LNCaP clone FGC (cell line): Measurements from ENCODE around the gene RAG2.

Experiments
- DNase-seq: peaks from one replicate; pipeline ENCODE4 v3.0.0-alpha.2; 2011; ENCODE audit warnings: low read depth
- H3K4me3 ChIP-seq: 2 replicates; pipeline ENCODE4 v1.5.1; 2011; ENCODE audit warnings: mild to moderate bottlenecking, low read depth, low read length, control low read depth
- TF ChIP-seq, protein P1 (sequence below): IDR thresholded peaks from 2 replicates; pipeline ENCODE4 v1.5.1; 2012; ENCODE audit warnings: mild to moderate bottlenecking; ENCODE audit not compliant: control insufficient read depth, insufficient read depth; ENCODE audit errors: extremely low read depth

Gene RAG2

DNA sequence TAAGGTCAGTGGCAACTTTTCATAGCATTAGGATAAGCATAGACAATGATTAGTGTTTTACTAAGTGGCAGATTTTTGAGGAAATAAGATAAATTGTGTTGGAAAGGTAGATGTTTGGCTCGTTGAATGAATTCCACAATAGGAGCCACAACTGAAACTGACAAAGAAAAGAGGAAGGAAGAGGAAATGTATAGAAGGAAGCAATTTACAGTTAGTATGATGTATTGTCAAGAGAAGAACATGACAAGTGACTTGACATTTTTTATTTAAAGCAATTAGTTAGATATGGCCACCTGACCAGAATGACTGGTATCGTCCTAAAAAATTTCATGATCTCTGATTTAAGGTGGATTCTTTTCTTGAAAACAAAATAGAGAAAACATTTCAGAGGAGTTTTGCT is 3.1 kb upstream of the RAG2 start:
- no peak for DNase-seq
- TF ChIP-seq, protein P1, sequence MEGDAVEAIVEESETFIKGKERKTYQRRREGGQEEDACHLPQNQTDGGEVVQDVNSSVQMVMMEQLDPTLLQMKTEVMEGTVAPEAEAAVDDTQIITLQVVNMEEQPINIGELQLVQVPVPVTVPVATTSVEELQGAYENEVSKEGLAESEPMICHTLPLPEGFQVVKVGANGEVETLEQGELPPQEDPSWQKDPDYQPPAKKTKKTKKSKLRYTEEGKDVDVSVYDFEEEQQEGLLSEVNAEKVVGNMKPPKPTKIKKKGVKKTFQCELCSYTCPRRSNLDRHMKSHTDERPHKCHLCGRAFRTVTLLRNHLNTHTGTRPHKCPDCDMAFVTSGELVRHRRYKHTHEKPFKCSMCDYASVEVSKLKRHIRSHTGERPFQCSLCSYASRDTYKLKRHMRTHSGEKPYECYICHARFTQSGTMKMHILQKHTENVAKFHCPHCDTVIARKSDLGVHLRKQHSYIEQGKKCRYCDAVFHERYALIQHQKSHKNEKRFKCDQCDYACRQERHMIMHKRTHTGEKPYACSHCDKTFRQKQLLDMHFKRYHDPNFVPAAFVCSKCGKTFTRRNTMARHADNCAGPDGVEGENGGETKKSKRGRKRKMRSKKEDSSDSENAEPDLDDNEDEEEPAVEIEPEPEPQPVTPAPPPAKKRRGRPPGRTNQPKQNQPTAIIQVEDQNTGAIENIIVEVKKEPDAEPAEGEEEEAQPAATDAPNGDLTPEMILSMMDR = no peak
- no peak overlapping the region for H3K4me3 ChIP-seq

DNA sequence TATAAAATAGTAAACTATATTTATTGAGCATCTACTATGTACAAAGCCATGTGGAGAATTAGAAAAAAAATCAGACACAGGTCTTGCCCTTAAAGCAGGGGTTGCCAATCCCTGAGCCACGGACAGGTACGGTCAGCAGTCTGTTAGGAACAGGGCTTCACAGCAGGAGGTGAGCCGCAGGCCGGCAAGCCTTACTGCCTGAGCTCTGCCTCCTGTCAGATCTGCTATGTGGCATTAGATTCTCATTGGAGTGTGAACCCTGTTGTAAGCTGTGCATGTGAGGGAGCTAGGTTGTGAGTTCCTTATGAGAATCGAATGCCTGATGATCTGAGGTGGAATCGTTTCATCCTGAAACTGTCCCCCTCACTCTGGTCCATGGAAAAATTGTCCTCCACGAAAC is 2.1 kb upstream of the RAG2 start:
- TF ChIP-seq, protein P1 = no peak
- no peak for DNase-seq
- H3K4me3 ChIP-seq = no peak overlapping the region

DNA sequence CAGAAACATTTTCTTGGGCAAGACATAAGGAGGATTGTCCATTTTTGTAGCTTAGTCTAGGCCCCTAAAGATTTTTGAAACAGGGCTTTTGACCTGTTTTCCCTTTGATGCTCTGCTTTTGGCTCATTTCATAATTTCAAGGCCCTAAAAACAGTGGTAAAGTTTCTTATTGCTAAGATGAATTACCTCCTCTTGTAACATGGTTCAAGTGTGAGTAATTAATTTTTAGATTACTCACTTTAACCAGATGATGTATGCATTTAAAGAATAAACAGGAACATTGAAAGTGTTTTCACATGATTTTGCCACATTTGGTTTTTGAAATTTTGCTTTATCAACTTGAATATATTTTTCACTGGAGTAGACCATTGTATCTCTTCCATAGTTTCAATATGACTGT is 1.2 kb downstream of the RAG2 start:
- no peak for DNase-seq
- no peak overlapping the region for H3K4me3 ChIP-seq
- TF ChIP-seq, protein P1 = no peak

DNA sequence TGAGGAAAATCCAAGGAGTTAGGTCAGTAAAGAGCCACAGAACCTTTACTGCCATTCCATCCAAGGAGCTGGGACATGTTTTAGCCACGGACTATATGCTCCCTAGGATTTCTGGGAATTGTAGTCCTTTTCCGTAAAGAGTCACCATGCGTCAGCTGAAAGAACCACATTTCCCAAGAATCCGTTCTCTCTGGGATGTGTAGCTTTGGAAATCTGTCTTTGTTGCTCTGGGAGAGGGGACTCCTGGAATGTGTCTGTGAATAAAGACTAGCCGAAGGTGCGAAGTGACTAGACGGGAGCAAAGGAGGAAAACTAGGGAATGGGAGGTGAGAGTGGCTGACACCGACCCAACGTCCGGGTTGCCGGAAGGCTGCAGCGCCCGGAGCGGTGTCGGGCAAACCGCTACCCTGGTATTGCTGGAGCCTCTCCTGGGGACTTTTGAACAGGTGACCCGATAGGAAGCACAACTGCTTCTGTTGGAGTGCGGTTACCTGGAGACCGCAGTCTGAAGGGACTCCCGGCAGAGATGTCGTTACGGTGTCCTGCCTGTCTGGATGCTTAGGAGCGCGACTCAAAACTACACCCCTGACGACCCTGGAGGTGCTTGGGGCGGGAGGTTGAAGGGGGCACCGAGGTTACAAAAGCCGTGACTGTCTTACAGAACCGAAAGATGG is 3.6 kb downstream of the RAG2 start, which contains the start of gene IFTAP:
Gene IFTAP (plus strand): TSS at position 187 of the 674 bp plus-strand sequence. CDS start 15,602 bp downstream, outside the sequence.
- peak; percentile 85 for DNase-seq
- TF ChIP-seq, protein P1 = no peak
- H3K4me3 ChIP-seq = peak within 1 kb of the TSS; percentile 74

DNA sequence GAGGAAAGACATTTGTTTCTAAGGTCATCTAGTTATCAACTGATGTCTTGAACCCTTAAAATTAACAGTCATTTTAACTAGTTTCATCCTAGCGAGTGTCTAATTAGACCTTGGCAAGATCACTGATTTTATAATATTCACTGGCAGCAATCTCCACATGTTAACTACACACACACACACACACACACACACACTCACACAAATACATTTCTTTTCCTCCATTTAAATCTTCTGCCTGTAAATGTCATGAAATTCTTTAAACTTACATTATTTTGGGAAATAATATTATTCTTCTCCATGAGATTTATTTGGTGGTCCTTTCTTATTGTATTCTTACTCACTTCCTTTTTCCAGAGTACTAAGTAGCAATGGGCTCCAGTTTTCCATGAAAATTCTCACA is 6.6 kb downstream of the RAG2 start:
- no peak overlapping the region for H3K4me3 ChIP-seq
- TF ChIP-seq, protein P1 = no peak
- no peak for DNase-seq

DNA sequence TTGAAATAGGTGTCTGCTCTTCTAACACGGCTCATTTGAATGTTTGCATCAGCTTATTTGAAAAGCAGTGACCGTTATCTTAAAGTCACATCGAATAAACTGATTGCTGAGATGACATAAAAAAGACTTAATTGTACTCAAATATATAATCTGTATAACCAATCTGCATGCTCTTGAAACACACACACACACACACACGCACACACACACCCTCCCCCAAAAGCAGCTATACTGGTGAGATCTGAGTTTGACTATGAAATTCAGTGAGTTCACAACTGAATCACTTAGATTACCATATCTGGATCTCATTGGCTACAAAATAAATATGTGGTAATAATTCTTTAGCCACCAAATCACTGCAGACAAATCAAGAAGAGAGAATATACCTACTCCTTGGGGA is 7.5 kb downstream of the RAG2 start:
- H3K4me3 ChIP-seq = no peak overlapping the region
- TF ChIP-seq, protein P1 = no peak
- DNase-seq = no peak

DNA sequence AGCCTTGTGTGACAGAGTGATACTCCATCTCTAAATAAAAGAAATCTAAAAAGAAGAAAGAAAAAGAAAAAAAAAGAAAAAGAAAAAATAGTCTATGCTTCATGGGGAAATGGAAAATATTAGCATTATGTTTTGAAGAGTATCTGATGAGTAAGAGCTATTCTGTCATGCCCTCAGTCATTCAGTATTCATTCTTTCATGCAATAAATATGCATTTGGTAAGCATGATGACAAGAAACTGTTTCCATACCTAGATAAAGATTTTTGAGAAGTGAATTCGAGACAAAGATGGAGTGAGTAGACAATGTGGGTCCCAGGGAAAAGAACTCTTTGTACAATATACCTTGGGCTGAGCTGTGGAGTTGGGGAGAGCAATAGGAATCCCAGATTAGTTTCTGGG is 9.9 kb downstream of the RAG2 start:
- DNase-seq = no peak
- TF ChIP-seq, protein P1 = no peak
- no peak overlapping the region for H3K4me3 ChIP-seq
